ENCODE measurements around the gene ENDOV. TPM values are rescaled to one million over a fixed set of nuclear protein-coding genes. Genes with fewer than 3 reads are reported as not detected.

ENDOV gene
- total and polyA plus RNA-seq, 2 donors (not counting 3 experiments of a cell fraction or from before 2014, with no cell fraction given): 20.4 to 25.9 TPM

DNA sequence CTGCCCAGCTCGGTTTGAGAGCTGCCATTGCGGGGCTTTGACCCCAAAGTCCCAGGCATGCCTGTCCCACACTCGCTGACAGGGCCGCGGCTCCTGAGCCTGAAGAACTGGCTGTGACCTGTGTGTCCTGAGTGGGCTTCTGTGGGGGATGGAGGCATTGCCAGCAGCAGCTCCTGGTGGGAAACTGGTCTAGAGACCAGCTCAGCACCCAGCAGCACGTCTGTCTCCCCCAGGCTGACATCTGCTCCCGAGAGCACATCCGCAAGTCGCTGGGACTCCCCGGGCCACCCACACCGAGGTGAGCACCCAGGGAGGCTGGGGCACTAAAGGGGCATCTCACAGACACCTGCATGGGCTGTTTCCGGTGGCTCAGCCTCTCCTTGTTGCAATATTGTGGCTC lies 13.4 kb downstream of the ENDOV start:
- TF ChIP-seq POLR2AphosphoS5 (IDR thresholded peaks at IDR 0.05; ENCODE audit: insufficient read depth, low read depth, low read length) (no peak), FOS (IDR thresholded peaks at IDR 0.05; ENCODE audit: borderline replicate concordance, insufficient read depth, low read length) (no peak), GATA2 (IDR thresholded peaks at IDR 0.05; ENCODE audit: insufficient read depth, insufficient read length, low read depth, low read length) (no peak), JUN (IDR thresholded peaks at IDR 0.05; ENCODE audit: borderline replicate concordance, insufficient read depth, insufficient read length, low read depth) (no peak), EZH2 (IDR thresholded peaks at IDR 0.05; ENCODE audit: borderline replicate concordance, low read depth, low read length, severe bottlenecking) (no peak), POLR2A (IDR thresholded peaks at IDR 0.05; ENCODE audit: low read depth, low read length) (no peak), MYC (IDR thresholded peaks at IDR 0.05; ENCODE audit: low read depth, low read length) (no peak)
- TF ChIP-seq, protein P1, sequence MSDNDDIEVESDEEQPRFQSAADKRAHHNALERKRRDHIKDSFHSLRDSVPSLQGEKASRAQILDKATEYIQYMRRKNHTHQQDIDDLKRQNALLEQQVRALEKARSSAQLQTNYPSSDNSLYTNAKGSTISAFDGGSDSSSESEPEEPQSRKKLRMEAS (IDR thresholded peaks at IDR 0.05; ENCODE audit: insufficient read depth, insufficient read length): no peak
- TF ChIP-seq, protein P2, sequence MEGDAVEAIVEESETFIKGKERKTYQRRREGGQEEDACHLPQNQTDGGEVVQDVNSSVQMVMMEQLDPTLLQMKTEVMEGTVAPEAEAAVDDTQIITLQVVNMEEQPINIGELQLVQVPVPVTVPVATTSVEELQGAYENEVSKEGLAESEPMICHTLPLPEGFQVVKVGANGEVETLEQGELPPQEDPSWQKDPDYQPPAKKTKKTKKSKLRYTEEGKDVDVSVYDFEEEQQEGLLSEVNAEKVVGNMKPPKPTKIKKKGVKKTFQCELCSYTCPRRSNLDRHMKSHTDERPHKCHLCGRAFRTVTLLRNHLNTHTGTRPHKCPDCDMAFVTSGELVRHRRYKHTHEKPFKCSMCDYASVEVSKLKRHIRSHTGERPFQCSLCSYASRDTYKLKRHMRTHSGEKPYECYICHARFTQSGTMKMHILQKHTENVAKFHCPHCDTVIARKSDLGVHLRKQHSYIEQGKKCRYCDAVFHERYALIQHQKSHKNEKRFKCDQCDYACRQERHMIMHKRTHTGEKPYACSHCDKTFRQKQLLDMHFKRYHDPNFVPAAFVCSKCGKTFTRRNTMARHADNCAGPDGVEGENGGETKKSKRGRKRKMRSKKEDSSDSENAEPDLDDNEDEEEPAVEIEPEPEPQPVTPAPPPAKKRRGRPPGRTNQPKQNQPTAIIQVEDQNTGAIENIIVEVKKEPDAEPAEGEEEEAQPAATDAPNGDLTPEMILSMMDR (IDR thresholded peaks at IDR 0.05; ENCODE audit: extremely low read depth in 1 of 2, insufficient read depth in 1 of 2, low read depth in 1 of 2, low read length in 2 of 2): no peak
- POLR2A ChIA-PET: no interaction called here
- FAIRE-seq: no peak

More for the DNA sequence above, 13.4 kb downstream of the ENDOV start:
- H3K9me3 ChIP-seq (replicated peaks; ENCODE audit: control insufficient read depth, insufficient read depth, low read length): no peaks in the 10 kb centered on the region
- H3K4me3 ChIP-seq (replicated peaks in 1 of 3; ENCODE audit: insufficient read depth in 1 of 3, low read depth in 1 of 3, low read length in 3 of 3): no peak overlapping the region
- H3K9ac ChIP-seq (replicated peaks; ENCODE audit: extremely low read depth, insufficient read depth, low read length): no peak overlapping the region
- H3K27me3 ChIP-seq (ENCODE audit: control insufficient read depth in 2 of 2, insufficient read depth in 2 of 2, low read length in 2 of 2): no peaks in the 10 kb centered on the region
- H3K36me3 ChIP-seq (ENCODE audit: control insufficient read depth in 2 of 2, extremely low read depth in 1 of 2, insufficient read depth in 2 of 2, low read length in 2 of 2): no peaks in the 10 kb centered on the region
- H4K20me1 ChIP-seq (replicated peaks; ENCODE audit: control insufficient read depth, extremely low read depth, insufficient read depth, low read length): no peaks in the 10 kb centered on the region
- BruUV-seq (replicated peaks): no TSS peak
- CTCF ChIA-PET: interaction anchor here (0.9 to 5.3 kb wide), 12 partner anchors 9 to 669 kb away, joined by 3 to 66 read pairs (median 16); no protein-coding TSS in a partner anchor
- no peak overlapping the region for H3K4me2 ChIP-seq (ENCODE audit: insufficient read depth, low read length)
- intact Hi-C loops (cut with micrococcal nuclease) (loop anchor here (10.0 kb wide), 1 partner anchor 336 kb away; no protein-coding TSS in a partner anchor), dilution Hi-C loops (cut with MboI; ENCODE audit: extremely low pct_ligation_motif_present, low sequenced_read_pairs) (no loop called here)
- H3K79me2 ChIP-seq (ENCODE audit: control insufficient read depth, insufficient read depth, low read length): no peaks in the 10 kb centered on the region
- no peak overlapping the region for H2AFZ ChIP-seq (ENCODE audit: low read depth, low read length)
- no peaks in the 10 kb centered on the region for H3K4me1 ChIP-seq (ENCODE audit: control insufficient read depth, extremely low read depth, insufficient read depth, low read length)
- DNase-seq (ENCODE audit: low read depth, low spot score): no peak
- H3K9me1 ChIP-seq (replicated peaks; ENCODE audit: control insufficient read depth, extremely low read depth, insufficient read depth, low read length): no peaks in the 10 kb centered on the region
- no peak overlapping the region for H3K27ac ChIP-seq (ENCODE audit: insufficient read depth, low read depth, low read length)

Data from endothelial cell of umbilical vein (primary cell).